Mononuclear cell (primary cell): ENCODE measurements around the gene RPUSD3. TPM values are rescaled to one million over a fixed set of nuclear protein-coding genes. Genes with fewer than 3 reads are reported as not detected.
"Not testable (repeated sequence)": the region's sequence is repeated elsewhere in the genome, so short reads cannot be mapped to it uniquely, and the experiment has no call there.

Source experiments
- H3K27me3 ChIP-seq: 2 replicates; pipeline ENCODE4 v1.6.0; 2011; ENCODE audit warnings: low read length, control low read depth; ENCODE audit not compliant: insufficient read depth
- H3K4me1 ChIP-seq: 2 replicates; pipeline ENCODE4 v1.5.1; 2011; ENCODE audit warnings: mild to moderate bottlenecking, low read length, control low read depth; ENCODE audit not compliant: insufficient read depth
- H3K4me3 ChIP-seq: 2 replicates; pipeline ENCODE4 v1.5.1; 2011; ENCODE audit warnings: mild to moderate bottlenecking, low read length, moderate library complexity
- H3K9me3 ChIP-seq: 2 replicates; pipeline ENCODE4 v1.5.1; 2011; ENCODE audit warnings: low read depth, mild to moderate bottlenecking, control low read depth, low read length
- total RNA-seq: library from RNA; depleted of rRNA; stranded (reverse); fragments of >200 nt; gene quantifications from one replicate; pipeline ENCODE4 v1.2.3, GENCODE V29; 2012

The RPUSD3 gene
- total RNA-seq, 1 donor, result 5.7 TPM

GRCh38 chr3:9875448-9875847 is 31.6 kb upstream of the RPUSD3 start:
- no peak overlapping the region for H3K4me3 ChIP-seq
- H3K4me1 ChIP-seq, result no peaks in the 10 kb centered on the region
- H3K9me3 ChIP-seq, result no peaks in the 10 kb centered on the region
- H3K27me3 ChIP-seq, result no peaks in the 10 kb centered on the region

- H3K4me1 ChIP-seq, H3K4me3 ChIP-seq, H3K27me3 ChIP-seq, H3K9me3 ChIP-seq: not testable (repeated sequence)
Measured at GRCh38 chr3:9872067-9872466, 28.3 kb upstream of the RPUSD3 start.

- Histone ChIP-seq H3K27me3 (no peaks in the 10 kb centered on the region), H3K4me3 (no peak overlapping the region), H3K9me3 (no peaks in the 10 kb centered on the region), H3K4me1 (no peaks in the 10 kb centered on the region)
Measured at GRCh38 chr3:9870978-9871377, 27.2 kb upstream of the RPUSD3 start.

GRCh38 chr3:9869955-9870354 is 26.1 kb upstream of the RPUSD3 start:
- Histone ChIP-seq H3K4me1 (peaks cover 2% of the 10 kb centered on the region), H3K9me3 (no peaks in the 10 kb centered on the region), H3K4me3 (no peak overlapping the region), H3K27me3 (no peaks in the 10 kb centered on the region)

GRCh38 chr3:9867106-9867505 is 23.3 kb upstream of the RPUSD3 start:
- Histone ChIP-seq H3K9me3 (no peaks in the 10 kb centered on the region), H3K4me3 (no peak overlapping the region), H3K27me3 (no peaks in the 10 kb centered on the region), H3K4me1 (peaks cover 26% of the 10 kb centered on the region)

GRCh38 chr3:9866639-9867038 is 22.8 kb upstream of the RPUSD3 start:
- peaks cover 26% of the 10 kb centered on the region for H3K4me1 ChIP-seq
- H3K27me3 ChIP-seq, result no peaks in the 10 kb centered on the region
- no peaks in the 10 kb centered on the region for H3K9me3 ChIP-seq
- no peak overlapping the region for H3K4me3 ChIP-seq

GRCh38 chr3:9865125-9865637 is 21.4 kb upstream of the RPUSD3 start:
- not testable (repeated sequence) for H3K27me3 ChIP-seq, H3K4me3 ChIP-seq, H3K9me3 ChIP-seq
- peaks cover 26% of the 10 kb centered on the region for H3K4me1 ChIP-seq

- no peaks in the 10 kb centered on the region for H3K27me3 ChIP-seq
- no peak overlapping the region for H3K4me3 ChIP-seq
- H3K9me3 ChIP-seq, result no peaks in the 10 kb centered on the region
- H3K4me1 ChIP-seq, result peaks cover 26% of the 10 kb centered on the region
Measured at GRCh38 chr3:9864200-9864927, 20.6 kb upstream of the RPUSD3 start.

GRCh38 chr3:9863058-9863772 is 19.4 kb upstream of the RPUSD3 start:
- no peaks in the 10 kb centered on the region for H3K9me3 ChIP-seq
- no peak overlapping the region for H3K4me3 ChIP-seq
- H3K4me1 ChIP-seq, result peaks cover 26% of the 10 kb centered on the region

GRCh38 chr3:9862391-9863057 is 18.7 kb upstream of the RPUSD3 start:
- H3K27me3 ChIP-seq, result no peaks in the 10 kb centered on the region
- H3K4me1 ChIP-seq, result peaks cover 26% of the 10 kb centered on the region
- H3K4me3 ChIP-seq, result peak overlapping the region; percentile 20
- no peaks in the 10 kb centered on the region for H3K9me3 ChIP-seq

More at GRCh38 chr3:9863058-9863772, 19.4 kb upstream of the RPUSD3 start:
- H3K27me3 ChIP-seq, result no peaks in the 10 kb centered on the region

GRCh38 chr3:9861626-9862130 is 17.9 kb upstream of the RPUSD3 start:
- Histone ChIP-seq H3K4me1 (peaks cover 26% of the 10 kb centered on the region), H3K27me3 (no peaks in the 10 kb centered on the region), H3K9me3 (no peaks in the 10 kb centered on the region), H3K4me3 (no peak overlapping the region)

- peaks cover 26% of the 10 kb centered on the region for H3K4me1 ChIP-seq
- H3K27me3 ChIP-seq, result no peaks in the 10 kb centered on the region
Measured at GRCh38 chr3:9861201-9861600, 17.4 kb upstream of the RPUSD3 start.

GRCh38 chr3:9859530-9860025 is 15.8 kb upstream of the RPUSD3 start:
- Histone ChIP-seq H3K4me3 (no peak overlapping the region), H3K27me3 (no peaks in the 10 kb centered on the region), H3K4me1 (peaks cover 20% of the 10 kb centered on the region)

More at GRCh38 chr3:9861201-9861600, 17.4 kb upstream of the RPUSD3 start:
- H3K4me3 ChIP-seq, result no peak overlapping the region
- H3K9me3 ChIP-seq, result no peaks in the 10 kb centered on the region

GRCh38 chr3:9855594-9855993 is 11.8 kb upstream of the RPUSD3 start:
- no peaks in the 10 kb centered on the region for H3K4me1 ChIP-seq
- H3K9me3 ChIP-seq, result no peaks in the 10 kb centered on the region
- no peak overlapping the region for H3K4me3 ChIP-seq
- H3K27me3 ChIP-seq, result no peaks in the 10 kb centered on the region

More at GRCh38 chr3:9859530-9860025, 15.8 kb upstream of the RPUSD3 start:
- H3K9me3 ChIP-seq, result no peaks in the 10 kb centered on the region
